ENCODE measurements around the gene MDP1. TPM values are rescaled to one million over a fixed set of nuclear protein-coding genes. Genes with fewer than 3 reads are reported as not detected.
A peak's percentile ranks its signal among the peaks of the same experiment; 100 is the strongest.

MDP1 gene
- total RNA-seq, 1 donor from 2014 or later: 17.4 TPM

DNA sequence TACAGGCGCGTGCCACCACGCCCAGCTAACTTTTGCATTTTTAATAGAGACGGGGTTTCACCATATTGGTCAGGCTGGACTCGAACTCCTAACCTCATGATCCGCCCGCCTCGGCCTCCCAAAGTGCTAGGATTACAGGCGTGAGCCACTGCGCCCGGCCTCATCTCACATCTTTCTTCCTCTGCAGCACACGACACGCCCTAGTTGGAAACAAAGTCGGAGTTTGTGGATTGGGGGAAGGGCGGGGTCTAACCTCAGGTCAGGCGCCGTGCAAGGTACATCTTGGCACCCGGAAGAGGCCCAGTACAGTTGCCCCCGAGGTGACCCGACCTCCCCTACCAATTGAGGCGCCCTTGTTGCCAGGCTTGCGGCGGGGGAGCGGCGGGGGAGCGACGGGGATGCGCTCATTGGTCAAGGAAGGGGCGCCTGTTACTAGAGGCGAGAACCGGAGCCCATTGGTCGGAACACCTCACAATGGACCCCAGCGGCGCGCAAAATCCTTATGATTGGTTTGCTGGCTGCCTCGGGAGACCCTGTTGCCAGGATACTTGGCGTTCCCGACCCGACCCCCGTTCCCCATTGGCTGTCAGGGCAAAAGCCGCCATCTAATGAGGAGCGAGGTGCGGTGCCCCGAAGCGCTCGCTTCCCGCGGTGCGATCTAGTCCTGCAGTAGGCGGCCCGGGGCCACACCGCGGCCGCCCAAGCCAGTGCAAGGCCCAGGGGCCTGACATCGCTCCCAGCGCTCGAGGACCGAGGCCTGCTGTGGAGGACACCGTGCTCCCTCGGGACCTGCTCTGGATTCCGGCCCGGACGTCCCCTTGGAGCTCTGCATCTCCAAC is 44.2 kb downstream of the MDP1 start, which contains the start of gene REC8:
TSS of gene REC8 (plus strand) at position 659 of the 839 bp plus-strand sequence. CDS start 473 bp downstream, outside the sequence.
- DNase-seq (ENCODE audit: low spot score): peak; percentile 90
- TF ChIP-seq CTCF (IDR thresholded peaks at IDR 0.05; ENCODE audit: unreplicated experiment): no peak
- H3K36me3 Mint-ChIP-seq (ENCODE audit: low read depth, unreplicated experiment): peaks cover 18% of the 10 kb centered on the region
- peaks cover 4% of the 10 kb centered on the region for H3K27me3 Mint-ChIP-seq (ENCODE audit: unreplicated experiment)
- no peaks in the 10 kb centered on the region for H3K9me3 Mint-ChIP-seq (ENCODE audit: unreplicated experiment)
- peaks cover 3% of the 10 kb centered on the region for H3K4me1 Mint-ChIP-seq (ENCODE audit: unreplicated experiment)
- H3K27ac Mint-ChIP-seq (ENCODE audit: unreplicated experiment): no peak within 1 kb of the TSS
- peak within 1 kb of the TSS; percentile 89 for H3K4me3 Mint-ChIP-seq (ENCODE audit: unreplicated experiment)

- Mint-ChIP-seq H3K4me1 (ENCODE audit: unreplicated experiment) (peaks cover 3% of the 10 kb centered on the region), H3K36me3 (ENCODE audit: low read depth, unreplicated experiment) (peaks cover 39% of the 10 kb centered on the region), H3K27ac (ENCODE audit: unreplicated experiment) (no peak overlapping the region), H3K4me3 (ENCODE audit: unreplicated experiment) (peak overlapping the region; percentile 48), H3K27me3 (ENCODE audit: unreplicated experiment) (peaks cover 4% of the 10 kb centered on the region), H3K9me3 (ENCODE audit: unreplicated experiment) (no peaks in the 10 kb centered on the region)
- no peak for DNase-seq (ENCODE audit: low spot score)
- TF ChIP-seq CTCF (IDR thresholded peaks at IDR 0.05; ENCODE audit: unreplicated experiment): no peak
These were observed 48.3 kb downstream of the MDP1 start for GRCh38 chr14:24167469-24168114.

DNA sequence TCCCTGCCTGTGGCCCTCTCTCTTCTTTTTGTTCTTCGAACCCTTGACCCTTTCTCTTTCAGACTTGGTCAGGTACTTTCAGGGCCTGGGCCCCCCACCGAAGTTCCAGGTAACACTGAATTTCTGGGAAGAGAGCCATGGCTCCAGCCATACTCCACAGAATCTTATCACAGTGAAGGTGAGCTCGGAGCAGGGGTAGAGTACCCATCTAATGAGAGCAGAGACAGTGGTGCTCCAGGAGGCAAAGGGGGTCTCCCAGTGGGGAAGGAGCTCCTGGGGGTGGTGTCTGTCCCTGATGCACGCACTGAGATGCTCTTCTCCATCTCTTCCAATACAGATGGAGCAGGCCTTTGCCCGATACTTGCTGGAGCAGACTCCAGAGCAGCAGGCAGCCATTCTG is 50.1 kb downstream of the MDP1 start:
- TF ChIP-seq CTCF (IDR thresholded peaks at IDR 0.05; ENCODE audit: unreplicated experiment): no peak
- H3K4me1 Mint-ChIP-seq (ENCODE audit: unreplicated experiment): peaks cover 11% of the 10 kb centered on the region
- H3K36me3 Mint-ChIP-seq (ENCODE audit: low read depth, unreplicated experiment): peaks cover 44% of the 10 kb centered on the region
- peaks cover 2% of the 10 kb centered on the region for H3K27me3 Mint-ChIP-seq (ENCODE audit: unreplicated experiment)
- no peaks in the 10 kb centered on the region for H3K9me3 Mint-ChIP-seq (ENCODE audit: unreplicated experiment)
- H3K27ac Mint-ChIP-seq (ENCODE audit: unreplicated experiment): no peak overlapping the region
- DNase-seq (ENCODE audit: low spot score): no peak
- peak overlapping the region; percentile 87 for H3K4me3 Mint-ChIP-seq (ENCODE audit: unreplicated experiment)

GRCh38 chr14:24164518-24164991 is 51.3 kb downstream of the MDP1 start:
- no peak for TF ChIP-seq CTCF (IDR thresholded peaks at IDR 0.05; ENCODE audit: unreplicated experiment)
- Mint-ChIP-seq H3K9me3 (ENCODE audit: unreplicated experiment) (no peaks in the 10 kb centered on the region), H3K4me3 (ENCODE audit: unreplicated experiment) (no peak overlapping the region), H3K27me3 (ENCODE audit: unreplicated experiment) (peaks cover 9% of the 10 kb centered on the region), H3K36me3 (ENCODE audit: low read depth, unreplicated experiment) (peaks cover 50% of the 10 kb centered on the region), H3K4me1 (ENCODE audit: unreplicated experiment) (peaks cover 11% of the 10 kb centered on the region), H3K27ac (ENCODE audit: unreplicated experiment) (no peak overlapping the region)
- no peak for DNase-seq (ENCODE audit: low spot score)

Other genes starting within 250 kb of the MDP1 start
- gene DHRS4L2, start 227.1 kb downstream of the MDP1 start, total RNA-seq (ENCODE audit: unreplicated experiment): 19.2 TPM
- gene CARMIL3, start 164.1 kb downstream of the MDP1 start, total RNA-seq (ENCODE audit: unreplicated experiment): 1.4 TPM
- not detected for gene CPNE6, start 144.5 kb downstream of the MDP1 start, total RNA-seq (ENCODE audit: unreplicated experiment)
- gene PCK2, start 121.8 kb downstream of the MDP1 start, total RNA-seq (ENCODE audit: unreplicated experiment): 23.9 TPM
- gene DCAF11, start 101.3 kb downstream of the MDP1 start, total RNA-seq (ENCODE audit: unreplicated experiment): 38.2 TPM
- 1.2 TPM for gene NRL, start 101.1 kb downstream of the MDP1 start, total RNA-seq (ENCODE audit: unreplicated experiment)
- 0.59 TPM for gene FITM1, start 85.4 kb downstream of the MDP1 start, total RNA-seq (ENCODE audit: unreplicated experiment)
- gene PSME1, start 79.9 kb downstream of the MDP1 start, total RNA-seq (ENCODE audit: unreplicated experiment): 43.6 TPM
- gene EMC9, start 74.5 kb downstream of the MDP1 start, total RNA-seq (ENCODE audit: unreplicated experiment): 16.7 TPM
- gene PSME2, start 69.5 kb downstream of the MDP1 start, total RNA-seq (ENCODE audit: unreplicated experiment): 73.6 TPM
- 90.2 TPM for gene RNF31, start 68.6 kb downstream of the MDP1 start, total RNA-seq (ENCODE audit: unreplicated experiment)
- 25.7 TPM for gene IRF9, start 54.8 kb downstream of the MDP1 start, total RNA-seq (ENCODE audit: unreplicated experiment)
- 31.8 TPM for gene REC8, start 44.0 kb downstream of the MDP1 start, total RNA-seq (ENCODE audit: unreplicated experiment)
- 29.0 TPM for gene IPO4, start 27.2 kb downstream of the MDP1 start, total RNA-seq (ENCODE audit: unreplicated experiment)
- gene TM9SF1, start 20.6 kb downstream of the MDP1 start, total RNA-seq (ENCODE audit: unreplicated experiment): 41.8 TPM
- gene TSSK4, start 10.4 kb downstream of the MDP1 start, total RNA-seq (ENCODE audit: unreplicated experiment): not detected
- gene CHMP4A, start 2.6 kb downstream of the MDP1 start, total RNA-seq (ENCODE audit: unreplicated experiment): 34.3 TPM
- gene NEDD8, start 16.3 kb upstream of the MDP1 start, total RNA-seq (ENCODE audit: unreplicated experiment): 154 TPM
- gene GMPR2, start 16.9 kb upstream of the MDP1 start, total RNA-seq (ENCODE audit: unreplicated experiment): 61.3 TPM
- 25.4 TPM for gene TINF2, start 26.6 kb upstream of the MDP1 start, total RNA-seq (ENCODE audit: unreplicated experiment)
- 1.7 TPM for gene TGM1, start 47.1 kb upstream of the MDP1 start, total RNA-seq (ENCODE audit: unreplicated experiment)
- 17.7 TPM for gene RABGGTA, start 55.5 kb upstream of the MDP1 start, total RNA-seq (ENCODE audit: unreplicated experiment)
- gene DHRS1, start 83.7 kb upstream of the MDP1 start, total RNA-seq (ENCODE audit: unreplicated experiment): 17.7 TPM
- gene NOP9, start 83.8 kb upstream of the MDP1 start, total RNA-seq (ENCODE audit: unreplicated experiment): 27.2 TPM
- gene CIDEB, start 91.9 kb upstream of the MDP1 start, total RNA-seq (ENCODE audit: unreplicated experiment): 0.82 TPM
- 13.3 TPM for gene LTB4R2, start 94.1 kb upstream of the MDP1 start, total RNA-seq (ENCODE audit: unreplicated experiment)
- gene LTB4R, start 95.4 kb upstream of the MDP1 start, total RNA-seq (ENCODE audit: unreplicated experiment): 9.5 TPM
- gene ADCY4, start 119.0 kb upstream of the MDP1 start, total RNA-seq (ENCODE audit: unreplicated experiment): 74.6 TPM
- gene RIPK3, start 123.9 kb upstream of the MDP1 start, total RNA-seq (ENCODE audit: unreplicated experiment): 2.6 TPM
- 42.4 TPM for gene NFATC4, start 152.1 kb upstream of the MDP1 start, total RNA-seq (ENCODE audit: unreplicated experiment)
- gene NYNRIN, start 182.9 kb upstream of the MDP1 start, total RNA-seq (ENCODE audit: unreplicated experiment): 49.0 TPM
- gene CBLN3, start 213.6 kb upstream of the MDP1 start, total RNA-seq (ENCODE audit: unreplicated experiment): 1.5 TPM
- gene KHNYN, start 213.9 kb upstream of the MDP1 start, total RNA-seq (ENCODE audit: unreplicated experiment): 43.8 TPM
- 34.9 TPM for gene SDR39U1, start 226.7 kb upstream of the MDP1 start, total RNA-seq (ENCODE audit: unreplicated experiment)

All from endothelial cell (in vitro differentiated cells).